ENCODE results near the gene EFHC1. TPM values are rescaled to one million over a fixed set of nuclear protein-coding genes. Genes with fewer than 3 reads are reported as not detected.

Gene EFHC1
- total and polyA plus RNA-seq, 2 donors (not counting 1 experiment from before 2014, with no cell fraction given): 19.4 to 34.8 TPM

DNA sequence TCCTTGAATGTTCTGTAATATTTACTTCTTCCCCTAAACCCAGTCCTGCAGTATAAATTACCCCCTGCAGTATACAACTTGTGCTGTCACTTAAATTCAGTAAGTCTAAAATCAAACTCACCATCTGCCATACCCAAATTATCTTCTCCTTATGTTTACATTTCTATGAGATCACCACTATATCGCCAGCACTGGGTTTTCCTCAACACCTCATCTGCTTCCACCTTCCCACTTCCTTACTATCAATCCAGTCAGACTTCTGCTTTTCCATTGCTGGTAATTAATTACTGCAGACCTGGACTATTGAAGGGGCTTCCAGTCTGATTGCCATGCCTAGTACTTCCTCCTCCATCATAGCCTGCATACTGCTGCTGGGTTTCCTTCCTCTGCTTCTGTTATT is 15.2 kb downstream of the EFHC1 start:
- Histone ChIP-seq H3K9me3 (ENCODE audit: control extremely low read depth in 1 of 3, control insufficient read depth in 2 of 3, insufficient read depth in 1 of 3, low read length in 2 of 3) (peaks cover 0 to 1% (median 0%) of the 10 kb centered on the region in 3 donors), H3K9ac (ENCODE audit: low read length) (no peak overlapping the region), H3K4me3 (ENCODE audit: control extremely low read depth in 1 of 5, extremely low read depth in 1 of 5, insufficient read depth in 1 of 5, low read depth in 2 of 5, low read length in 4 of 5) (no peak overlapping the region), H4K20me1 (ENCODE audit: control insufficient read depth, insufficient read depth, low read length, poor library complexity, severe bottlenecking) (no peaks in the 10 kb centered on the region), H3K79me2 (ENCODE audit: control insufficient read depth, insufficient read depth, low read length) (peaks cover 4% of the 10 kb centered on the region), H2AFZ (ENCODE audit: insufficient read depth, low read depth, low read length, poor library complexity, severe bottlenecking) (no peak overlapping the region), H3K36me3 (replicated peaks in 1 of 2; ENCODE audit: control extremely low read depth in 1 of 2, control insufficient read depth in 1 of 2, extremely low read depth in 1 of 2, insufficient read depth in 2 of 2, low read length in 1 of 2) (peaks cover 0 to 10% of the 10 kb centered on the region in 2 experiments), H3K4me2 (replicated peaks; ENCODE audit: low read depth, low read length, poor library complexity, severe bottlenecking) (no peak overlapping the region), H3K27ac (ENCODE audit: low read length in 2 of 2) (no peak overlapping the region), H3K27me3 (replicated peaks in 1 of 4; ENCODE audit: control extremely low read depth in 1 of 4, control insufficient read depth in 3 of 4, insufficient read depth in 4 of 4, low read length in 3 of 4) (no peaks in the 10 kb centered on the region), H3K4me1 (ENCODE audit: control insufficient read depth in 2 of 2, insufficient read depth in 2 of 2, low read length in 2 of 2) (no peaks in the 10 kb centered on the region)
- POLR2A ChIA-PET: no interaction called here
- ATAC-seq (ENCODE audit: low read depth): no peak
- Mint-ChIP-seq H3K27ac (no peak overlapping the region), H3K4me1 (no peaks in the 10 kb centered on the region), H3K9me3 (ENCODE audit: insufficient read depth) (no peaks in the 10 kb centered on the region), H3K27me3 (no peaks in the 10 kb centered on the region), H3K4me3 (no peak overlapping the region)
- WGBS (ENCODE audit: insufficient coverage): 50% methylated on average over 1 of the region's 1 CpG
- DNase-seq: no peak
- CTCF ChIA-PET: no interaction called here
- intact Hi-C loops (cut with micrococcal nuclease): no loop called here
- TF ChIP-seq, protein P1, sequence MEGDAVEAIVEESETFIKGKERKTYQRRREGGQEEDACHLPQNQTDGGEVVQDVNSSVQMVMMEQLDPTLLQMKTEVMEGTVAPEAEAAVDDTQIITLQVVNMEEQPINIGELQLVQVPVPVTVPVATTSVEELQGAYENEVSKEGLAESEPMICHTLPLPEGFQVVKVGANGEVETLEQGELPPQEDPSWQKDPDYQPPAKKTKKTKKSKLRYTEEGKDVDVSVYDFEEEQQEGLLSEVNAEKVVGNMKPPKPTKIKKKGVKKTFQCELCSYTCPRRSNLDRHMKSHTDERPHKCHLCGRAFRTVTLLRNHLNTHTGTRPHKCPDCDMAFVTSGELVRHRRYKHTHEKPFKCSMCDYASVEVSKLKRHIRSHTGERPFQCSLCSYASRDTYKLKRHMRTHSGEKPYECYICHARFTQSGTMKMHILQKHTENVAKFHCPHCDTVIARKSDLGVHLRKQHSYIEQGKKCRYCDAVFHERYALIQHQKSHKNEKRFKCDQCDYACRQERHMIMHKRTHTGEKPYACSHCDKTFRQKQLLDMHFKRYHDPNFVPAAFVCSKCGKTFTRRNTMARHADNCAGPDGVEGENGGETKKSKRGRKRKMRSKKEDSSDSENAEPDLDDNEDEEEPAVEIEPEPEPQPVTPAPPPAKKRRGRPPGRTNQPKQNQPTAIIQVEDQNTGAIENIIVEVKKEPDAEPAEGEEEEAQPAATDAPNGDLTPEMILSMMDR (IDR thresholded peaks at IDR 0.05): no peak
- no peak for TF ChIP-seq EZH2 (IDR thresholded peaks at IDR 0.05; ENCODE audit: borderline replicate concordance, insufficient read depth, low read depth, low read length, poor library complexity, severe bottlenecking)

GRCh38 chr6:52438926-52439325 is 18.8 kb downstream of the EFHC1 start:
- H2AFZ ChIP-seq (ENCODE audit: insufficient read depth, low read depth, low read length, poor library complexity, severe bottlenecking): no peak overlapping the region
- no peak overlapping the region for H3K4me3 ChIP-seq (ENCODE audit: control extremely low read depth in 1 of 5, extremely low read depth in 1 of 5, insufficient read depth in 1 of 5, low read depth in 2 of 5, low read length in 4 of 5)
- Mint-ChIP-seq H3K4me1 (peaks cover under 1% of the 10 kb centered on the region), H3K27me3 (no peaks in the 10 kb centered on the region), H3K27ac (no peak overlapping the region), H3K9me3 (ENCODE audit: insufficient read depth) (no peaks in the 10 kb centered on the region), H3K4me3 (no peak overlapping the region)
- ATAC-seq (ENCODE audit: low read depth) (no peak), DNase-seq (no peak)
- H3K27ac ChIP-seq (ENCODE audit: low read length in 2 of 2): no peak overlapping the region
- no peaks in the 10 kb centered on the region for H3K79me2 ChIP-seq (ENCODE audit: control insufficient read depth, insufficient read depth, low read length)
- H3K9me3 ChIP-seq (ENCODE audit: control extremely low read depth in 1 of 3, control insufficient read depth in 2 of 3, insufficient read depth in 1 of 3, low read length in 2 of 3): peaks cover 0 to 2% (median 0%) of the 10 kb centered on the region in 3 donors
- CTCF ChIA-PET: no interaction called here
- H3K27me3 ChIP-seq (replicated peaks in 1 of 4; ENCODE audit: control extremely low read depth in 1 of 4, control insufficient read depth in 3 of 4, insufficient read depth in 4 of 4, low read length in 3 of 4): no peaks in the 10 kb centered on the region
- H4K20me1 ChIP-seq (ENCODE audit: control insufficient read depth, insufficient read depth, low read length, poor library complexity, severe bottlenecking): no peaks in the 10 kb centered on the region
- H3K4me2 ChIP-seq (replicated peaks; ENCODE audit: low read depth, low read length, poor library complexity, severe bottlenecking): no peak overlapping the region
- H3K36me3 ChIP-seq (replicated peaks in 1 of 2; ENCODE audit: control extremely low read depth in 1 of 2, control insufficient read depth in 1 of 2, extremely low read depth in 1 of 2, insufficient read depth in 2 of 2, low read length in 1 of 2): peaks cover 0 to 10% of the 10 kb centered on the region in 2 experiments
- no peak overlapping the region for H3K9ac ChIP-seq (ENCODE audit: low read length)
- no CpG with 5 or more reads among the region's 2 CpGs for WGBS (ENCODE audit: insufficient coverage)
- intact Hi-C loops (cut with micrococcal nuclease): no loop called here
- POLR2A ChIA-PET: no interaction called here
- TF ChIP-seq EZH2 (IDR thresholded peaks at IDR 0.05; ENCODE audit: borderline replicate concordance, insufficient read depth, low read depth, low read length, poor library complexity, severe bottlenecking): no peak
- TF ChIP-seq, protein P1 (IDR thresholded peaks at IDR 0.05): no peak
- H3K4me1 ChIP-seq (ENCODE audit: control insufficient read depth in 2 of 2, insufficient read depth in 2 of 2, low read length in 2 of 2): no peaks in the 10 kb centered on the region

All from B cell (primary cell).